Uterus (tissue), 2 donors: Measurements from ENCODE around the gene REEP5.

Source experiments
- POLR2A ChIP-seq, 2 donors: fragments of 450-650 bp; IDR thresholded peaks; one replicate each; pipeline ENCODE4 v1.6.1; 2016; ENCODE audit warnings: antibody characterized with exemption in 2 of 2, mild to moderate bottlenecking in 1 of 2, moderate library complexity in 1 of 2
- TF ChIP-seq, protein P1 (sequence below), 4 experiments: fragments of 200-600 bp in 2 of 4; fragments of 450-650 bp in 2 of 4; sonication (generic) in 2 of 4; IDR thresholded peaks; one replicate each; pipeline ENCODE4 v1.5.1; 2016 to 2019; ENCODE audit warnings: antibody characterized with exemption in 4 of 4, mild to moderate bottlenecking in 2 of 4, moderate library complexity in 1 of 4

DNA sequence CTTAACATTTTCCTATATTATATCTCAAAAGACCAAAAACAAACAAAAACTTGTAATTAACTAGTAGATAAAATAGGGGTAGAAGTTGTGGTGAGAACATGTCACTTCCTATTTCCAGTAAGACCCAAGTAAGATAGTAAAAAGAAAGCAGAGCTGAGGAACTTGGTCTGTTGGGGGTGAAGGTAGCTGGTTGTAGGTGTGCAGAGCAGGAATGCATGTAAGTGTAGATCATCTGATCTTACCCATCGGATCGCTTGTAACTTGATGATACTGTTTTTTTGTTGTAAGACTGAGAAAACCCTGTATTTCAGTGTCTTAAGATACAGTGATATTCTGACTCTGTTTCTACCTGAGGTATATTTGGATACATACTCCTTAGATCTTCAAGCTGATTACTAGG, 55.3 kb downstream of the REEP5 start:
- TF ChIP-seq, protein P1, sequence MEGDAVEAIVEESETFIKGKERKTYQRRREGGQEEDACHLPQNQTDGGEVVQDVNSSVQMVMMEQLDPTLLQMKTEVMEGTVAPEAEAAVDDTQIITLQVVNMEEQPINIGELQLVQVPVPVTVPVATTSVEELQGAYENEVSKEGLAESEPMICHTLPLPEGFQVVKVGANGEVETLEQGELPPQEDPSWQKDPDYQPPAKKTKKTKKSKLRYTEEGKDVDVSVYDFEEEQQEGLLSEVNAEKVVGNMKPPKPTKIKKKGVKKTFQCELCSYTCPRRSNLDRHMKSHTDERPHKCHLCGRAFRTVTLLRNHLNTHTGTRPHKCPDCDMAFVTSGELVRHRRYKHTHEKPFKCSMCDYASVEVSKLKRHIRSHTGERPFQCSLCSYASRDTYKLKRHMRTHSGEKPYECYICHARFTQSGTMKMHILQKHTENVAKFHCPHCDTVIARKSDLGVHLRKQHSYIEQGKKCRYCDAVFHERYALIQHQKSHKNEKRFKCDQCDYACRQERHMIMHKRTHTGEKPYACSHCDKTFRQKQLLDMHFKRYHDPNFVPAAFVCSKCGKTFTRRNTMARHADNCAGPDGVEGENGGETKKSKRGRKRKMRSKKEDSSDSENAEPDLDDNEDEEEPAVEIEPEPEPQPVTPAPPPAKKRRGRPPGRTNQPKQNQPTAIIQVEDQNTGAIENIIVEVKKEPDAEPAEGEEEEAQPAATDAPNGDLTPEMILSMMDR (IDR thresholded peaks at IDR 0.05) = no peak
- no peak for TF ChIP-seq POLR2A (IDR thresholded peaks at IDR 0.05)
